Lower leg skin (tissue), 3 donors: Measurements from ENCODE around the gene MYO1C.

Experiments
- POLR2A ChIP-seq, 2 donors: fragments of 450-650 bp; IDR thresholded peaks; one replicate each; pipeline ENCODE4 v1.6.1; 2016 to 2017; ENCODE audit warnings: antibody characterized with exemption in 2 of 2, mild to moderate bottlenecking in 1 of 2, moderate library complexity in 1 of 2
- TF ChIP-seq, protein P1 (sequence below), 3 donors: fragments of 450-650 bp; IDR thresholded peaks; one replicate each; pipeline ENCODE4 v1.5.1; 2016; ENCODE audit warnings: antibody characterized with exemption in 3 of 3, mild to moderate bottlenecking in 3 of 3, moderate library complexity in 2 of 3

DNA sequence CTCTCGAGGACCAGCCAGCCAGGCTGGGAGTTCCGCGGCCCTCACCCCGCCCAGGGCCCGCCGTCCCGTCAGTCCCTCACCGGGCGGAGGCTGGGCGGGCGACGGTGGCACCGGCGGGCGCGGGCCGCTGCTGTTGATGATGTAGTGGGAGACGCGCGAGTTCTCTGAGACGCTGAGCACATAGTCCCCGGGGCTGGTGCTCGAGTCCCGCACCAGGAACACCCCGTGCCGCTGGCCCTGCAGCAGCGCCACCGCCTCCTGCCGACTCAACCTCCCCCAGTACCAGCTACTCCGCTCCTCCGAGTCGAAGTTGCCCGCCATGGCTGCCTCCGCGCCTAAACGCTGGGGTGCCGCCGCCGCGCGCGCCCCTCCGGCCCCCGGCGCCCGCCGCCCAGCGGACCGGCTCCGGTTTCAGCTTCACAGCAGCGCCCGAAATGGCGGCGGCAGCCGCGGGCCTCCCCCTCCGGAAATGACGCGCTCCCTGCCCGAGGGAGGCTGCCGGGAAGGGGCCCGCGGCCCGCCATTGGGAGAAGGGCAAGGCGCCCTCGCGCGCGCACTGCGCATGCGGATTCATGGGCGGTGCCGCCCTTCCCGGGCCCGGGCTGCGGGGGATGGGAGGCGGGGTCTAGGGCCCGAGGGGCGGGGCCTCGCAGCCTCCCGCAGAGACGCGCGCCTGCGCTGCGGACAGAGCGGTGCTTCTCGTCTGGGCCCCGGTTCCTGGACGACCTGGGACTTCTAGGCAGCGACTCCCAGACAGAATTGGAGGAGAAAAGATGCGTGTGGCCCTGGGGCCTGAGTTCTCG is 36.5 kb downstream of the MYO1C start, which contains the start of gene CRK:
- TF ChIP-seq, protein P1, sequence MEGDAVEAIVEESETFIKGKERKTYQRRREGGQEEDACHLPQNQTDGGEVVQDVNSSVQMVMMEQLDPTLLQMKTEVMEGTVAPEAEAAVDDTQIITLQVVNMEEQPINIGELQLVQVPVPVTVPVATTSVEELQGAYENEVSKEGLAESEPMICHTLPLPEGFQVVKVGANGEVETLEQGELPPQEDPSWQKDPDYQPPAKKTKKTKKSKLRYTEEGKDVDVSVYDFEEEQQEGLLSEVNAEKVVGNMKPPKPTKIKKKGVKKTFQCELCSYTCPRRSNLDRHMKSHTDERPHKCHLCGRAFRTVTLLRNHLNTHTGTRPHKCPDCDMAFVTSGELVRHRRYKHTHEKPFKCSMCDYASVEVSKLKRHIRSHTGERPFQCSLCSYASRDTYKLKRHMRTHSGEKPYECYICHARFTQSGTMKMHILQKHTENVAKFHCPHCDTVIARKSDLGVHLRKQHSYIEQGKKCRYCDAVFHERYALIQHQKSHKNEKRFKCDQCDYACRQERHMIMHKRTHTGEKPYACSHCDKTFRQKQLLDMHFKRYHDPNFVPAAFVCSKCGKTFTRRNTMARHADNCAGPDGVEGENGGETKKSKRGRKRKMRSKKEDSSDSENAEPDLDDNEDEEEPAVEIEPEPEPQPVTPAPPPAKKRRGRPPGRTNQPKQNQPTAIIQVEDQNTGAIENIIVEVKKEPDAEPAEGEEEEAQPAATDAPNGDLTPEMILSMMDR (IDR thresholded peaks at IDR 0.05): no peak
- peak in 1 of 2 donors; percentile 91 for TF ChIP-seq POLR2A (IDR thresholded peaks at IDR 0.05)
